Smooth muscle cell (in vitro differentiated cells): Measurements from ENCODE around the gene ASTN2. TPM values are rescaled to one million over a fixed set of nuclear protein-coding genes. Genes with fewer than 3 reads are reported as not detected.

ENCODE experiments used
- DNase-seq: peaks from one replicate; lab custom pipeline; 2025; ENCODE audit not compliant: unreplicated experiment; lab: John Stamatoyannopoulos, UW
- H2AFZ ChIP-seq: fragments of 200-600 bp; sonication (generic); 2 replicates; pipeline ENCODE4 v1.6.0; 2016; ENCODE audit warnings: antibody characterized with exemption, low read depth, mild to moderate bottlenecking
- H3F3A ChIP-seq: fragments of 200-600 bp; sonication (generic); 2 replicates; pipeline ENCODE4 v1.6.0; 2017; ENCODE audit warnings: antibody characterized with exemption, low read depth
- H3K27ac ChIP-seq: fragments of 200-600 bp; sonication (generic); 2 replicates; pipeline ENCODE4 v1.5.1; 2016; ENCODE audit warnings: low read depth, mild to moderate bottlenecking
- H3K27me3 ChIP-seq: fragments of 200-600 bp; sonication (generic); 2 replicates; pipeline ENCODE4 v1.6.1; 2016; ENCODE audit warnings: low read depth, mild to moderate bottlenecking
- H3K36me3 ChIP-seq: fragments of 200-600 bp; sonication (generic); 2 replicates; pipeline ENCODE4 v1.5.1; 2016; ENCODE audit warnings: low read depth
- H3K4me1 ChIP-seq: fragments of 200-600 bp; sonication (generic); 2 replicates; pipeline ENCODE4 v1.5.1; 2016; ENCODE audit warnings: low read depth
- H3K4me2 ChIP-seq: fragments of 200-600 bp; sonication (generic); 2 replicates; pipeline ENCODE4 v1.6.0; 2016; ENCODE audit warnings: mild to moderate bottlenecking
- H3K4me3 ChIP-seq: fragments of 200-600 bp; sonication (generic); 2 replicates; pipeline ENCODE4 v1.5.1; 2016; ENCODE audit warnings: mild to moderate bottlenecking
- H3K79me2 ChIP-seq: fragments of 200-600 bp; sonication (generic); 2 replicates; pipeline ENCODE4 v1.6.0; 2016; ENCODE audit warnings: low read depth, mild to moderate bottlenecking
- H3K9ac ChIP-seq: fragments of 200-600 bp; sonication (generic); 2 replicates; pipeline ENCODE4 v1.6.0; 2016; ENCODE audit warnings: low read depth
- H3K9me3 ChIP-seq: fragments of 200-600 bp; sonication (generic); replicated peaks from 2 replicates; pipeline ENCODE4 v1.5.1; 2016; ENCODE audit warnings: low read depth
- H4K20me1 ChIP-seq: fragments of 200-600 bp; sonication (generic); 2 replicates; pipeline ENCODE4 v1.6.0; 2016; ENCODE audit warnings: low read depth
- WGBS: methylation state at CpG from one replicate; pipeline ENCODE4 v1.1.7; 2016; ENCODE audit warnings: low lambda C conversion rate; 5-methylcytosine and 5-hydroxymethylcytosine counted together
- polyA plus RNA-seq: library from polyadenylated mRNA; unstranded; fragments of >200 nt; fragmentation: Nextera tagmentation; extraction: Ambion mirVana; gene quantifications from 2 replicates; pipeline ENCODE4 v1.2.1, GENCODE V29; 2016
- total RNA-seq: library from RNA; depleted of rRNA; stranded (reverse); fragments of >200 nt; gene quantifications from 2 replicates; pipeline ENCODE4 v1.2.3, GENCODE V29; 2014
- TF ChIP-seq, protein P1 (sequence below): fragments of 200-600 bp; sonication (generic); IDR thresholded peaks from 2 replicates; pipeline ENCODE4 v1.5.1; 2017; ENCODE audit warnings: borderline replicate concordance, mild to moderate bottlenecking, antibody characterized with exemption; ENCODE audit not compliant: insufficient read depth, poor library complexity, severe bottlenecking

Gene ASTN2
- total and polyA plus RNA-seq, 2 experiments from 2014 or later, result 6.5 to 6.7 TPM

DNA sequence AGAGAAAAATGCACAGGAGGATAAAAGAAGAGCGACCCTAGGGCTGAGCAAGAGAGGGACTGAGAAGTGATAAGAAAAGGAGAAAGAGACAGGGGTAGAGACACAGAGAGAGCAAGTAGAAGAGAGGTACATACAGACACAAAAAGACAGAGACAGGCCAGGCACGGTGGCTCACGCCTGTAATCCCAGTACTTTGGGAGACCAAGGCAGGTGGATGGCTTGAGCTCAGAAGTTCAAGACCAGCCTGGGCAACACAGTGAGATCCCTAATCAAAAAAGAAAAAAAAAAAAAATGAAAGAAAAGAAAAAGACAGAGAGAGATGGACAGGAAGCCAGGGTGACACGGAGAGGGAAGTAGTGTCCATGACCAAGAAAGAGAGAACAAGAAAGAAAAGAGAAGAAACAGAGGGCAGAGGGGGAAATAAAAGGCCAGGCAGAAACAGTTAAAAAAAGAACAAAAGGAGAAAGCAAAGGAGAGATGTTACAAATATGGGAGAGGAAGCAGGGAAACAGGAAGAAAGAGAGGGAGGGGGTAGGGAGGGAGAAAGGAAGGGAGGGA lies 937.2 kb downstream of the ASTN2 start:
- no peaks in the 10 kb centered on the region for H3K79me2 ChIP-seq
- H3K9me3 ChIP-seq, result no peaks in the 10 kb centered on the region
- no peaks in the 10 kb centered on the region for H3K36me3 ChIP-seq
- TF ChIP-seq, protein P1, sequence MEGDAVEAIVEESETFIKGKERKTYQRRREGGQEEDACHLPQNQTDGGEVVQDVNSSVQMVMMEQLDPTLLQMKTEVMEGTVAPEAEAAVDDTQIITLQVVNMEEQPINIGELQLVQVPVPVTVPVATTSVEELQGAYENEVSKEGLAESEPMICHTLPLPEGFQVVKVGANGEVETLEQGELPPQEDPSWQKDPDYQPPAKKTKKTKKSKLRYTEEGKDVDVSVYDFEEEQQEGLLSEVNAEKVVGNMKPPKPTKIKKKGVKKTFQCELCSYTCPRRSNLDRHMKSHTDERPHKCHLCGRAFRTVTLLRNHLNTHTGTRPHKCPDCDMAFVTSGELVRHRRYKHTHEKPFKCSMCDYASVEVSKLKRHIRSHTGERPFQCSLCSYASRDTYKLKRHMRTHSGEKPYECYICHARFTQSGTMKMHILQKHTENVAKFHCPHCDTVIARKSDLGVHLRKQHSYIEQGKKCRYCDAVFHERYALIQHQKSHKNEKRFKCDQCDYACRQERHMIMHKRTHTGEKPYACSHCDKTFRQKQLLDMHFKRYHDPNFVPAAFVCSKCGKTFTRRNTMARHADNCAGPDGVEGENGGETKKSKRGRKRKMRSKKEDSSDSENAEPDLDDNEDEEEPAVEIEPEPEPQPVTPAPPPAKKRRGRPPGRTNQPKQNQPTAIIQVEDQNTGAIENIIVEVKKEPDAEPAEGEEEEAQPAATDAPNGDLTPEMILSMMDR, result no peak
- no peaks in the 10 kb centered on the region for H4K20me1 ChIP-seq
- H3F3A ChIP-seq, result peaks cover 6% of the 10 kb centered on the region
- H3K27ac ChIP-seq, result no peak overlapping the region
- no peak for DNase-seq
- no peaks in the 10 kb centered on the region for H3K27me3 ChIP-seq
- WGBS, result 93% methylated on average over 4 of the region's 4 CpGs
- H3K4me3 ChIP-seq, result no peak overlapping the region
- peaks cover 10% of the 10 kb centered on the region for H3K4me1 ChIP-seq
- H3K4me2 ChIP-seq, result no peak overlapping the region
- H2AFZ ChIP-seq, result no peak overlapping the region
- H3K9ac ChIP-seq, result no peak overlapping the region

DNA sequence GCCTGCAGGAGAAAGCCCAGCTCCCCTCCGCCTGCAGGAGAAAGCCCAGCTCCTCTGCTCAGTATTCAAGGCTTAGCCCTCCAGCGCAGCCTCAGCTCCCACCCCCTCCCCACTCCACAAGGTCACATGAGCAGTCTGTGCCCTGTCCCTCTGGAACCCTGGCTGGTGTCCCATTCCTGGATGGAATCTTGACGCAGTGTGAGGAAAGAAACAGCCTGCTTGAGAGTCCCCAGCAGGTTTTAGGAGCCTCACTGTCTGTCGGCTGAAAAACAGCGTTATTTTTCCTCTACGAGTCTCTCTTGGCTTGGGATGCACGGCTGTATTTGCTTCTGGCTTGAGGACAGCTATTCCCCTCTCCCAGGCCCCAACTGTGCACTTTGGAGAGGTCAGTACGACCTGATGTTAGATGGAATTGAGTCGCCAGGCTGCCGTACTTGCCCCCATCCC lies 937.9 kb downstream of the ASTN2 start:
- 53% methylated on average over 10 of the region's 10 CpGs for WGBS
- H3K9me3 ChIP-seq, result no peaks in the 10 kb centered on the region
- DNase-seq, result no peak
- peaks cover 13% of the 10 kb centered on the region for H3F3A ChIP-seq
- H4K20me1 ChIP-seq, result no peaks in the 10 kb centered on the region
- no peak overlapping the region for H3K27ac ChIP-seq
- TF ChIP-seq, protein P1, result no peak
- no peak overlapping the region for H3K9ac ChIP-seq
- no peaks in the 10 kb centered on the region for H3K79me2 ChIP-seq
- H3K27me3 ChIP-seq, result no peaks in the 10 kb centered on the region
- H3K4me2 ChIP-seq, result no peak overlapping the region
- no peaks in the 10 kb centered on the region for H3K36me3 ChIP-seq
- H2AFZ ChIP-seq, result no peak overlapping the region
- peaks cover 13% of the 10 kb centered on the region for H3K4me1 ChIP-seq
- no peak overlapping the region for H3K4me3 ChIP-seq

GRCh38 chr9:116476002-116476401 lies 938.9 kb downstream of the ASTN2 start:
- Histone ChIP-seq H3F3A (peaks cover 22% of the 10 kb centered on the region), H3K9ac (no peak overlapping the region), H4K20me1 (no peaks in the 10 kb centered on the region), H3K4me2 (no peak overlapping the region), H3K4me3 (no peak overlapping the region), H3K9me3 (no peaks in the 10 kb centered on the region), H3K79me2 (no peaks in the 10 kb centered on the region), H3K4me1 (peaks cover 23% of the 10 kb centered on the region), H3K36me3 (no peaks in the 10 kb centered on the region), H3K27me3 (no peaks in the 10 kb centered on the region), H2AFZ (no peak overlapping the region), H3K27ac (no peak overlapping the region)
- 88% methylated on average over 6 of the region's 6 CpGs for WGBS
- TF ChIP-seq, protein P1, result no peak
- DNase-seq, result no peak

DNA sequence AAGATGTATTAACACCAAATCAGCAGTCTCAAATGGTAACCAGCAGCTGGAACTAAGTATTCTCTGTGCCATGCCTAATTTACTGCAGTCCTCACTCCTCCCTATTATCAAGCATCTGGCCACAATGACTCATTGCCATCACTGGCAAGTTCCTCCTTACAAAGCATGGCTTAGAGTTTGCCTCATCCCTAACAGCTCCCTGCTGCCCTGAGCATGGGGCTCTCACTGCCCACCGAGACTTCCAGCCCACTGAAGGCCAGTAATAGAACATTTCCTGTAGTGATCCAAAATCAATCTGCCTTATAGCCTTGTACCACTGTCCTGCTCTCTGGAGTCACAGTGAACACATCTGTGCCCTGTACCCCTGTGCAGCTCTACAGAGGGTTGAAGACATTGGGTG lies 939.7 kb downstream of the ASTN2 start:
- DNase-seq, result no peak
- no peaks in the 10 kb centered on the region for H4K20me1 ChIP-seq

More for the DNA sequence above, 939.7 kb downstream of the ASTN2 start:
- TF ChIP-seq, protein P1, result no peak
- H3K4me3 ChIP-seq, result no peak overlapping the region
- no peaks in the 10 kb centered on the region for H3K36me3 ChIP-seq
- no peaks in the 10 kb centered on the region for H3K9me3 ChIP-seq
- no peak overlapping the region for H3K4me2 ChIP-seq
- H3K9ac ChIP-seq, result no peak overlapping the region
- H2AFZ ChIP-seq, result no peak overlapping the region
- no peak overlapping the region for H3K27ac ChIP-seq
- 47% methylated on average over 1 of the region's 1 CpG for WGBS
- H3K4me1 ChIP-seq, result peaks cover 31% of the 10 kb centered on the region
- no peaks in the 10 kb centered on the region for H3K27me3 ChIP-seq
- peaks cover 22% of the 10 kb centered on the region for H3F3A ChIP-seq
- H3K79me2 ChIP-seq, result no peaks in the 10 kb centered on the region
